ENCODE measurements around the gene ZNF76. TPM values are rescaled to one million over a fixed set of nuclear protein-coding genes. Genes with fewer than 3 reads are reported as not detected.

ZNF76 gene
- total and polyA plus RNA-seq, 2 of the 13 experiments (the other 11 are each of a cell fraction or from before 2014, with no cell fraction given), result 13.2 to 26.4 TPM

GRCh38 chr6:35223396-35223795 lies 36.1 kb upstream of the ZNF76 start (continued):
- TF ChIP-seq, protein P1, sequence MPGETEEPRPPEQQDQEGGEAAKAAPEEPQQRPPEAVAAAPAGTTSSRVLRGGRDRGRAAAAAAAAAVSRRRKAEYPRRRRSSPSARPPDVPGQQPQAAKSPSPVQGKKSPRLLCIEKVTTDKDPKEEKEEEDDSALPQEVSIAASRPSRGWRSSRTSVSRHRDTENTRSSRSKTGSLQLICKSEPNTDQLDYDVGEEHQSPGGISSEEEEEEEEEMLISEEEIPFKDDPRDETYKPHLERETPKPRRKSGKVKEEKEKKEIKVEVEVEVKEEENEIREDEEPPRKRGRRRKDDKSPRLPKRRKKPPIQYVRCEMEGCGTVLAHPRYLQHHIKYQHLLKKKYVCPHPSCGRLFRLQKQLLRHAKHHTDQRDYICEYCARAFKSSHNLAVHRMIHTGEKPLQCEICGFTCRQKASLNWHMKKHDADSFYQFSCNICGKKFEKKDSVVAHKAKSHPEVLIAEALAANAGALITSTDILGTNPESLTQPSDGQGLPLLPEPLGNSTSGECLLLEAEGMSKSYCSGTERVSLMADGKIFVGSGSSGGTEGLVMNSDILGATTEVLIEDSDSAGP (CRISPR knock-in tag; IDR thresholded peaks at IDR 0.05; ENCODE audit: borderline replicate concordance), result no peak
- TF ChIP-seq ZNF777 (CRISPR knock-in tag; IDR thresholded peaks at IDR 0.05) (no peak), ZNF33B (CRISPR knock-in tag; IDR thresholded peaks at IDR 0.05) (no peak), ZNF605 (CRISPR knock-in tag; IDR thresholded peaks at IDR 0.05) (no peak)

DNA sequence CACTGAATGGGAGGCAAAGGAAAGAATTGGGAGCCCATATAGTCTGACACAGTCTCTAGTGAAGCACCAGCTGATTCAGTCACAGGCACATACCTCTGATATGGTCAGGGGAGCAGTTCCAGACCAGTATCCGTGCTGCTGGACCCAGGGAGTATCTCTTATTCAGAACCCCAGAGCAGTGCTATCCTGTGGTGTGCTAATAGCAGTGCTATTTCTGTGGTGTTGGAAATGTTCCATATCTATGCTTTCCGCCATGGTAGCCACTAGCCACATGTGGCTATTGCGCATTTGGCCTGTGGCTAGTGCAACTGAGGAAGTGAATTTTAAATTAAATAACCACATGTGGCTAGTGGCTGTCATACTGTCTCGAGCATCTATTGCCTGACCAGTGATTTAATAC lies 34.8 kb upstream of the ZNF76 start:
- no peak overlapping the region for H3K9ac ChIP-seq (ENCODE audit: insufficient read depth, low read depth, low read length)
- no peaks in the 10 kb centered on the region for H3K27me3 ChIP-seq (ENCODE audit: control insufficient read depth in 1 of 2, insufficient read depth in 2 of 2, low read length in 2 of 2)
- ChIA-PET POLR2A (no interaction called here), CTCF (ENCODE audit: low intra/inter-chr PET ratio, low total read pairs) (no interaction called here)
- ATAC-seq, result no peak
- no peak overlapping the region for H3K4me2 ChIP-seq (ENCODE audit: low read depth, low read length)
- H2AFZ ChIP-seq (ENCODE audit: low read length), result no peak overlapping the region
- no TSS peak for BruUV-seq (replicated peaks)
- no peaks in the 10 kb centered on the region for H3K4me1 ChIP-seq (ENCODE audit: insufficient read depth, low read length)
- H3K9me3 ChIP-seq (ENCODE audit: low read length), result no peaks in the 10 kb centered on the region
- H3K4me3 ChIP-seq (replicated peaks in 1 of 3; ENCODE audit: insufficient read depth in 1 of 3, low read depth in 2 of 3, low read length in 3 of 3), result no peak overlapping the region
- in situ Hi-C loops (cut with HindIII; ENCODE audit: extremely low pct_ligation_motif_present, low pct_unique_long_range_greater_than_20kb), result no loop called here
- no peaks in the 10 kb centered on the region for H3K36me3 ChIP-seq (replicated peaks in 1 of 2; ENCODE audit: control insufficient read depth in 1 of 2, insufficient read depth in 2 of 2, low read length in 2 of 2)
- no peaks in the 10 kb centered on the region for H3K79me2 ChIP-seq (ENCODE audit: insufficient read depth, low read length)
- intact Hi-C loops (cut with micrococcal nuclease; ENCODE audit: unreplicated experiment), result no loop called here
- no peak for FAIRE-seq
- no peak overlapping the region for H3K27ac ChIP-seq (ENCODE audit: extremely low read length, insufficient read depth, low read length)
- 83% methylated on average over 4 of the region's 4 CpGs for WGBS (ENCODE audit: low lambda C conversion rate)
- no peaks in the 10 kb centered on the region for H4K20me1 ChIP-seq (ENCODE audit: insufficient read depth, low read length)
- DNase-seq (ENCODE audit: low spot score), result no peak
- TF ChIP-seq ZNF747 (CRISPR knock-in tag; IDR thresholded peaks at IDR 0.05; ENCODE audit: borderline replicate concordance) (no peak), SMARCC2 (IDR thresholded peaks at IDR 0.05) (no peak), ZNF674 (CRISPR knock-in tag; IDR thresholded peaks at IDR 0.05; ENCODE audit: low read depth) (no peak), MEF2D (CRISPR knock-in tag; IDR thresholded peaks at IDR 0.05) (no peak), TARDBP (CRISPR knock-in tag; IDR thresholded peaks at IDR 0.05) (no peak), AGO2 (optimal IDR thresholded peaks at IDR 0.05; ENCODE audit: low read depth, low read length) (no peak), PBX3 (CRISPR knock-in tag; IDR thresholded peaks at IDR 0.05; ENCODE audit: borderline replicate concordance) (no peak), ZFP37 (CRISPR knock-in tag; IDR thresholded peaks at IDR 0.05; ENCODE audit: borderline replicate concordance) (no peak), KDM5A (IDR thresholded peaks at IDR 0.05; ENCODE audit: borderline replicate concordance, low read length) (no peak), ZNF703 (CRISPR knock-in tag; IDR thresholded peaks at IDR 0.05; ENCODE audit: borderline replicate concordance) (no peak), PATZ1 (CRISPR knock-in tag; IDR thresholded peaks at IDR 0.05) (no peak), SCMH1 (CRISPR knock-in tag; IDR thresholded peaks at IDR 0.05; ENCODE audit: borderline replicate concordance) (no peak), MATR3 (CRISPR knock-in tag; IDR thresholded peaks at IDR 0.05) (no peak), ZNF839 (CRISPR knock-in tag; IDR thresholded peaks at IDR 0.05; ENCODE audit: borderline replicate concordance) (no peak)
